ENCODE data around the gene SPX.

SPX gene

GRCh38 chr12:21545557-21545956 is 19.5 kb downstream of the SPX start:
- no peak for DNase-seq (ENCODE audit: low read depth)
- no peak overlapping the region for H3K4me3 ChIP-seq (ENCODE audit: low read depth, low read length)
- no peak for TF ChIP-seq CTCF (IDR thresholded peaks at IDR 0.05; ENCODE audit: control insufficient read depth, extremely low read depth, insufficient read depth)

- no peak for TF ChIP-seq CTCF (IDR thresholded peaks at IDR 0.05; ENCODE audit: control insufficient read depth, extremely low read depth, insufficient read depth)
- no peak overlapping the region for H3K4me3 ChIP-seq (ENCODE audit: low read depth, low read length)
- no peak for DNase-seq (ENCODE audit: low read depth)
These were observed 20.6 kb downstream of the SPX start for GRCh38 chr12:21546716-21547115.

DNA sequence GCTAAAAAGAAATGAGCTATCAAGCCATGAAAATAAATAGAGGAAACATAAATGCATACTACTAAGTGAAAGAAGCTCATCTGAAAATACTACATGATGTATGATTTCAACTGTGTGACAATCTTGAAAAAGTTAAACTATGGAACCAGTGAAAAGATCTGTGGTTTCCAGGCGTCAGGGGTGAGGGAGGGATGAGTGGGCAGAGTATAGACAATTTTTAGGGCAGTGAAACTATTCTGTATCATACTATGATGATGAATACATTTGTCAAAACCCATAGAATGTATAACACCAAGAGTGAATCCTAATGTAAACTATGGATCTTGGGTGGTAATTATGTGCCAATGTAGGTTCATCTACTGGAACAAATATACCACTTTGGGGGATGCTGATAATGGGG is 21.3 kb downstream of the SPX start:
- no peak for TF ChIP-seq CTCF (IDR thresholded peaks at IDR 0.05; ENCODE audit: control insufficient read depth, extremely low read depth, insufficient read depth)
- DNase-seq (ENCODE audit: low read depth): no peak
- no peak overlapping the region for H3K4me3 ChIP-seq (ENCODE audit: low read depth, low read length)

GRCh38 chr12:21551841-21552465 is 25.9 kb downstream of the SPX start:
- no peak for TF ChIP-seq CTCF (IDR thresholded peaks at IDR 0.05; ENCODE audit: control insufficient read depth, extremely low read depth, insufficient read depth)
- DNase-seq (ENCODE audit: low read depth): no peak
- H3K4me3 ChIP-seq (ENCODE audit: low read depth, low read length): no peak overlapping the region

- TF ChIP-seq CTCF (IDR thresholded peaks at IDR 0.05; ENCODE audit: control insufficient read depth, extremely low read depth, insufficient read depth): no peak
These were observed 26.7 kb downstream of the SPX start for GRCh38 chr12:21552635-21553328.

GRCh38 chr12:21553329-21553675 is 27.2 kb downstream of the SPX start:
- no peak for TF ChIP-seq CTCF (IDR thresholded peaks at IDR 0.05; ENCODE audit: control insufficient read depth, extremely low read depth, insufficient read depth)
- DNase-seq (ENCODE audit: low read depth): no peak
- H3K4me3 ChIP-seq (ENCODE audit: low read depth, low read length): no peak overlapping the region

More at GRCh38 chr12:21552635-21553328, 26.7 kb downstream of the SPX start:
- DNase-seq (ENCODE audit: low read depth): no peak
- H3K4me3 ChIP-seq (ENCODE audit: low read depth, low read length): no peak overlapping the region
